Measurements from ENCODE around the gene ATP6V0E1.
"Not testable (repeated sequence)": the region's sequence is repeated elsewhere in the genome, so short reads cannot be mapped to it uniquely, and the experiment has no call there.

Gene ATP6V0E1

GRCh38 chr5:173032096-173032495 is 48.5 kb downstream of the ATP6V0E1 start:
- not testable (repeated sequence) for FAIRE-seq

GRCh38 chr5:173032730-173033129 is 49.2 kb downstream of the ATP6V0E1 start:
- no peak for FAIRE-seq
- DNase-seq (ENCODE audit: insufficient read length, low spot score), result no peak

More at GRCh38 chr5:173032096-173032495, 48.5 kb downstream of the ATP6V0E1 start:
- DNase-seq (ENCODE audit: insufficient read length, low spot score), result not testable (repeated sequence)

- DNase-seq (ENCODE audit: insufficient read length, low spot score) (no peak), FAIRE-seq (peak; percentile 11)
These were observed 50.4 kb downstream of the ATP6V0E1 start for GRCh38 chr5:173033923-173034322.

GRCh38 chr5:173035904-173036707 is 52.5 kb downstream of the ATP6V0E1 start:
- FAIRE-seq, result peak; percentile 77
- DNase-seq (ENCODE audit: insufficient read length, low spot score), result peak; percentile 38

GRCh38 chr5:173039188-173039587 is 55.6 kb downstream of the ATP6V0E1 start:
- no peak for DNase-seq (ENCODE audit: insufficient read length, low spot score)
- FAIRE-seq, result no peak

- DNase-seq (ENCODE audit: insufficient read length, low spot score), result no peak
- no peak for FAIRE-seq
These were observed 56.4 kb downstream of the ATP6V0E1 start for GRCh38 chr5:173039964-173040363.

- DNase-seq (ENCODE audit: insufficient read length, low spot score) (no peak), FAIRE-seq (no peak)
These were observed 58.6 kb downstream of the ATP6V0E1 start for GRCh38 chr5:173041881-173042762.

GRCh38 chr5:173042763-173043107 is 59.2 kb downstream of the ATP6V0E1 start:
- FAIRE-seq (no peak), DNase-seq (ENCODE audit: insufficient read length, low spot score) (no peak)

- FAIRE-seq, result no peak
- no peak for DNase-seq (ENCODE audit: insufficient read length, low spot score)
These were observed 61.9 kb downstream of the ATP6V0E1 start for GRCh38 chr5:173045474-173045873.

- not testable (repeated sequence) for FAIRE-seq; DNase-seq (ENCODE audit: insufficient read length, low spot score)
These were observed 63.7 kb downstream of the ATP6V0E1 start for GRCh38 chr5:173047096-173047837.

- FAIRE-seq, result no peak
- DNase-seq (ENCODE audit: insufficient read length, low spot score), result no peak
These were observed 64.2 kb downstream of the ATP6V0E1 start for GRCh38 chr5:173047838-173048105.

- FAIRE-seq (no peak), DNase-seq (ENCODE audit: insufficient read length, low spot score) (no peak)
These were observed 67.2 kb downstream of the ATP6V0E1 start for GRCh38 chr5:173050791-173051190.

- no peak for FAIRE-seq
These were observed 68.2 kb downstream of the ATP6V0E1 start for GRCh38 chr5:173051746-173052145.

GRCh38 chr5:173053041-173053440 is 69.5 kb downstream of the ATP6V0E1 start:
- no peak for DNase-seq (ENCODE audit: insufficient read length, low spot score)
- FAIRE-seq, result peak; percentile 69

More at GRCh38 chr5:173051746-173052145, 68.2 kb downstream of the ATP6V0E1 start:
- no peak for DNase-seq (ENCODE audit: insufficient read length, low spot score)

- DNase-seq (ENCODE audit: insufficient read length, low spot score) (no peak), FAIRE-seq (peak; percentile 14)
These were observed 71.6 kb downstream of the ATP6V0E1 start for GRCh38 chr5:173055042-173055721.

- no peak for FAIRE-seq
These were observed 72.1 kb downstream of the ATP6V0E1 start for GRCh38 chr5:173055722-173055982.

GRCh38 chr5:173055983-173056782 is 72.6 kb downstream of the ATP6V0E1 start, which contains the start of gene CREBRF:
CREBRF (plus strand) TSS chr5:173056352; CDS start chr5:173080776, 24,424 bp downstream.
- peak; percentile 72 for DNase-seq (ENCODE audit: insufficient read length, low spot score)
- FAIRE-seq, result peak; percentile 93

More at GRCh38 chr5:173055722-173055982, 72.1 kb downstream of the ATP6V0E1 start:
- DNase-seq (ENCODE audit: insufficient read length, low spot score), result no peak

GRCh38 chr5:173056783-173057061 is 73.2 kb downstream of the ATP6V0E1 start:
- no peak for FAIRE-seq
- DNase-seq (ENCODE audit: insufficient read length, low spot score), result no peak

GRCh38 chr5:173057062-173057924 is 73.7 kb downstream of the ATP6V0E1 start:
- DNase-seq (ENCODE audit: insufficient read length, low spot score) (peak; percentile 82), FAIRE-seq (peak; percentile 98)

Measured in GM19239 (cell line).